ENCODE data around the gene CCDC28B.

DNA sequence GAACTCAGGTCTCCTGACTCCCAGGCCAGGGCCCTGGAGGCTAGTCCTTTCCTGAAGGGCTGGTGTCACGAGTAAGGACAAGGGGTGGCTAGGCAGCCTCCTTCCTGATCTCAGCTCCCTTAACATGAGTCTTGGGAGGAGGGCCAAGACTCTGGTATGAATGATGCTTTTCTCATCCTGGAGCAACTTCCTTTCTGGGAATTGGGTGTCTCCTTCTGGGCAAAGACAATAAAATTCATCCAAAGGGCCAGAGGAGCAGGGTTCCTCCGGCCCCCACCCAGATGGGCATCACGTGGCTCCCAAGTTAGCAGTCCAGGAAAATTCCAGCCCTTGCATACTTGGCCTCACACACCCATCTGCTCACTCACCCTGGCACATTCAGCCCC lies 46.5 kb downstream of the CCDC28B start, which contains the start of gene FAM167B:
- no peak for TF ChIP-seq LEF1 (IDR thresholded peaks at IDR 0.05; ENCODE audit: borderline replicate concordance)
- no peak for TF ChIP-seq TARDBP (IDR thresholded peaks at IDR 0.05)
- no peak for TF ChIP-seq HDGF (IDR thresholded peaks at IDR 0.05; ENCODE audit: borderline replicate concordance)
- no peak for TF ChIP-seq SP1 (IDR thresholded peaks at IDR 0.05)
- TF ChIP-seq FOXK2 (IDR thresholded peaks at IDR 0.05) = no peak
- TF ChIP-seq ELF4 (IDR thresholded peaks at IDR 0.05) = no peak
- TF ChIP-seq FOXA1 (IDR thresholded peaks at IDR 0.05) = no peak
- no peak for TF ChIP-seq ZNF384 (IDR thresholded peaks at IDR 0.05)
- no peak for TF ChIP-seq L3MBTL2 (conservative IDR thresholded peaks at IDR 0.05)
- TF ChIP-seq FOXM1 (IDR thresholded peaks at IDR 0.05; ENCODE audit: borderline replicate concordance) = no peak
